ENCODE results near the gene FRMD4A. TPM values are rescaled to one million over a fixed set of nuclear protein-coding genes. Genes with fewer than 3 reads are reported as not detected.
A peak's percentile ranks its signal among the peaks of the same experiment; 100 is the strongest.

FRMD4A gene
- polyA plus RNA-seq, 1 of the 3 experiments (the other 2 are of a cell fraction), result 37.7 TPM

- Histone ChIP-seq H3F3A (replicated peaks; ENCODE audit: insufficient read depth) (peaks cover 6% of the 10 kb centered on the region), H3K9ac (no peak overlapping the region), H3K27me3 (ENCODE audit: insufficient read depth) (no peaks in the 10 kb centered on the region), H3K4me3 (ENCODE audit: low read depth in 2 of 2, low read length in 1 of 2) (no peak overlapping the region), H3K4me1 (ENCODE audit: control insufficient read depth in 1 of 2, insufficient read depth in 2 of 2, low read depth in 1 of 2, low read length in 1 of 2) (peaks cover 6 to 18% of the 10 kb centered on the region in 2 experiments; a peak in 3 of 4 replicates), H4K20me1 (ENCODE audit: insufficient read depth) (no peaks in the 10 kb centered on the region), H3K9me3 (peaks cover 7% of the 10 kb centered on the region), H2AFZ (ENCODE audit: low read depth) (no peak overlapping the region), H3K9me2 (no peaks in the 10 kb centered on the region), H3K4me2 (no peak overlapping the region), H3K79me2 (ENCODE audit: insufficient read depth) (no peaks in the 10 kb centered on the region), H3K36me3 (replicated peaks in 1 of 2; ENCODE audit: control insufficient read depth in 1 of 2, insufficient read depth in 2 of 2, low read length in 1 of 2) (no peaks in the 10 kb centered on the region), H3K27ac (ENCODE audit: low read depth in 2 of 2, low read length in 1 of 2) (no peak overlapping the region)
- CTCF ChIA-PET, result no interaction called here
- POLR2A ChIA-PET, result no interaction called here
- DNase-seq, result no peak
- TF ChIP-seq RXRA (IDR thresholded peaks at IDR 0.05; ENCODE audit: borderline replicate concordance, low read depth), result no peak
- no peak for TF ChIP-seq ELF1 (IDR thresholded peaks at IDR 0.05)
- 81% methylated on average over 4 of the region's 4 CpGs for WGBS (ENCODE audit: low lambda C conversion rate)
Observed at GRCh38 chr10:14022052-14022451, 308.7 kb downstream of the FRMD4A start.

DNA sequence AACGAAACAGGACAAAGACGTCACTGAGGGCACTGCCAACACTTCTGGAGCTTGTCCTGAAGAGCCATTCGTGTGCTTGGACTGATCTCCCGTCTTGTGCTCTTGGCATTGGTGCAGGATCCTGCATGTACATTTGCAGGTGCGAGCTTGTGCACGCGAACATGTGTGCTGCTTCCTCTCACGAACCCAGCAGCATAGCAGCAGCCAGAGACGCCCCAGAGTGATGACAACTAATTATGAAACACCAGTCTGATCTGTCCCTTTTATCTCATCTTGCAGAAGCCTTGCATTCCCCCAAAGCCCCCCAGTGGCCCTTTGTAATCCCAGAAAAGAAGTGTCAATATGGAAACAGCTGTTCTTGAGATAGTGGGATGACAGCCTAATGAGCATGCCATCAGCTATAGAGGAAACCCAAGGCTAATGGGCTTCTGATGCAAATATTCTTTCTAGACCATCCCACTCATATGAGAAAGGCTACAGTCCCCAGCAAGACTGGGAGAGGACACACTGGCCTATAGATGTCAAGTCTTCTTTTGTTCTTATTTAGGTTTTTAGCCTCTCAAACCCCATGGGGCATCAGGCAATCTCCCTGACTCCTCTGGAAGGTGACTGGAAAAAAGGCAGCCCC, 310.6 kb downstream of the FRMD4A start:
- 89% methylated on average over 9 of the region's 9 CpGs for WGBS (ENCODE audit: low lambda C conversion rate)
- Histone ChIP-seq H3K9me3 (peaks cover 7% of the 10 kb centered on the region), H3K9me2 (no peaks in the 10 kb centered on the region), H4K20me1 (ENCODE audit: insufficient read depth) (no peaks in the 10 kb centered on the region), H3K4me3 (ENCODE audit: low read depth in 2 of 2, low read length in 1 of 2) (no peak overlapping the region), H3K36me3 (replicated peaks in 1 of 2; ENCODE audit: control insufficient read depth in 1 of 2, insufficient read depth in 2 of 2, low read length in 1 of 2) (no peaks in the 10 kb centered on the region), H3K4me1 (ENCODE audit: control insufficient read depth in 1 of 2, insufficient read depth in 2 of 2, low read depth in 1 of 2, low read length in 1 of 2) (peaks cover 6 to 36% of the 10 kb centered on the region in 2 experiments; a peak in 3 of 4 replicates), H3K4me2 (no peak overlapping the region), H3K9ac (no peak overlapping the region), H2AFZ (ENCODE audit: low read depth) (no peak overlapping the region), H3F3A (replicated peaks; ENCODE audit: insufficient read depth) (peaks cover 11% of the 10 kb centered on the region), H3K27ac (ENCODE audit: low read depth in 2 of 2, low read length in 1 of 2) (no peak overlapping the region), H3K27me3 (ENCODE audit: insufficient read depth) (no peaks in the 10 kb centered on the region), H3K79me2 (ENCODE audit: insufficient read depth) (no peaks in the 10 kb centered on the region)
- CTCF ChIA-PET, result interaction anchor here (0.9 kb wide), 1 partner anchor 18 kb away, joined by 4 read pairs; no protein-coding TSS in a partner anchor
- TF ChIP-seq RXRA (IDR thresholded peaks at IDR 0.05; ENCODE audit: borderline replicate concordance, low read depth) (no peak), JUND (IDR thresholded peaks at IDR 0.05) (no peak), RFX5 (IDR thresholded peaks at IDR 0.05; ENCODE audit: low read length) (no peak), EP300 (IDR thresholded peaks at IDR 0.05; ENCODE audit: borderline replicate concordance in 1 of 2, low read depth in 1 of 2, low read length in 1 of 2) (no peak), ELF1 (IDR thresholded peaks at IDR 0.05) (no peak), MEF2A (IDR thresholded peaks at IDR 0.05; ENCODE audit: borderline replicate concordance, low read depth) (no peak), PBX3 (IDR thresholded peaks at IDR 0.05) (no peak), GATA2 (CRISPR knock-in tag; IDR thresholded peaks at IDR 0.05) (no peak)
- no peak for DNase-seq
- POLR2A ChIA-PET, result no interaction called here

DNA sequence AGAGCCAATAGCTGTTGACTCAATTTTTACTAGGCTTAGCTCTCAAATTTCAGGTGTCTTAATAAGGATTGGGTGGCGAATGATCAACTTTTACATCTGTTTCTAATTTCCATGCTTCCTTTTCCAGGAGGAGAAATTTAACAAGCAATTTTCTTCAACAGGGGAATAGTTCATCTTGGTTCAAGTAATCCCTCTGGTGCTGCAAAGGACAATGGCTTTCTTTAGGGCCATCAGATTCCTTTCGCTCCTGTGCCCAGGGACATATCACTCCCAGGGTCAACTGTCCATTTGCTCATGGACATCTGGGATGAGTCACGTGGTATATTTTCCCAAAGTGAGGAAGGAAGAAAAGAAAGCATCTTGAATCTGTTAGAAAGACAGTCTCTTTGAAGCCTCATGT, 313.3 kb downstream of the FRMD4A start:
- ChIA-PET POLR2A (interaction anchor here (1.1 kb wide), 1 partner anchor 69 kb away, joined by 3 read pairs; no protein-coding TSS in a partner anchor), CTCF (interaction anchor here (1.3 to 1.4 kb wide), 2 partner anchors 21 to 76 kb away, joined by 3 to 4 read pairs; no protein-coding TSS in a partner anchor)
- Histone ChIP-seq H3K9me2 (no peaks in the 10 kb centered on the region), H3K4me1 (ENCODE audit: control insufficient read depth in 1 of 2, insufficient read depth in 2 of 2, low read depth in 1 of 2, low read length in 1 of 2) (peaks cover 6 to 38% of the 10 kb centered on the region in 2 experiments; a peak in 3 of 4 replicates), H3K9ac (no peak overlapping the region), H3K36me3 (replicated peaks in 1 of 2; ENCODE audit: control insufficient read depth in 1 of 2, insufficient read depth in 2 of 2, low read length in 1 of 2) (no peaks in the 10 kb centered on the region), H3K4me2 (peak overlapping the region; percentile 34; the same call in 1 of the 2 replicates), H3K4me3 (ENCODE audit: low read depth in 2 of 2, low read length in 1 of 2) (no peak overlapping the region), H3F3A (replicated peaks; ENCODE audit: insufficient read depth) (peaks cover 11% of the 10 kb centered on the region), H2AFZ (ENCODE audit: low read depth) (peak overlapping the region; percentile 12; the same call in 1 of the 2 replicates), H3K27me3 (ENCODE audit: insufficient read depth) (no peaks in the 10 kb centered on the region), H4K20me1 (ENCODE audit: insufficient read depth) (no peaks in the 10 kb centered on the region), H3K79me2 (ENCODE audit: insufficient read depth) (no peaks in the 10 kb centered on the region), H3K9me3 (peaks cover 7% of the 10 kb centered on the region), H3K27ac (ENCODE audit: low read depth in 2 of 2, low read length in 1 of 2) (peak overlapping the region; percentile 47 to 91)
- DNase-seq, result no peak
- 36% methylated on average over 3 of the region's 3 CpGs for WGBS (ENCODE audit: low lambda C conversion rate)
- 0 out of 2 replicates have a peak, but pooled peaks have one; percentile 2 for TF ChIP-seq PBX3 (IDR thresholded peaks at IDR 0.05)
- no peak for TF ChIP-seq RXRA (IDR thresholded peaks at IDR 0.05; ENCODE audit: borderline replicate concordance, low read depth)
- TF ChIP-seq MAX (IDR thresholded peaks at IDR 0.05; ENCODE audit: low read depth), result no peak
- TF ChIP-seq RFX5 (IDR thresholded peaks at IDR 0.05; ENCODE audit: low read length), result no peak
- TF ChIP-seq GATA2 (CRISPR knock-in tag; IDR thresholded peaks at IDR 0.05), result no peak
- no peak for TF ChIP-seq NFIC (IDR thresholded peaks at IDR 0.05; ENCODE audit: borderline replicate concordance)
- TF ChIP-seq IRF3 (IDR thresholded peaks at IDR 0.05; ENCODE audit: low read depth, low read length), result no peak
- TF ChIP-seq JUND (IDR thresholded peaks at IDR 0.05), result no peak
- TF ChIP-seq FOSL2 (IDR thresholded peaks at IDR 0.05; ENCODE audit: borderline replicate concordance, low read depth), result no peak
- no peak for TF ChIP-seq GABPA (IDR thresholded peaks at IDR 0.05; ENCODE audit: low read depth)
- TF ChIP-seq TAF1 (IDR thresholded peaks at IDR 0.05; ENCODE audit: borderline replicate concordance, low read depth, low read length), result no peak
- TF ChIP-seq ELF1 (IDR thresholded peaks at IDR 0.05), result no peak
- TF ChIP-seq NRF1 (IDR thresholded peaks at IDR 0.05; ENCODE audit: low read depth, low read length), result no peak
- TF ChIP-seq, protein P1, sequence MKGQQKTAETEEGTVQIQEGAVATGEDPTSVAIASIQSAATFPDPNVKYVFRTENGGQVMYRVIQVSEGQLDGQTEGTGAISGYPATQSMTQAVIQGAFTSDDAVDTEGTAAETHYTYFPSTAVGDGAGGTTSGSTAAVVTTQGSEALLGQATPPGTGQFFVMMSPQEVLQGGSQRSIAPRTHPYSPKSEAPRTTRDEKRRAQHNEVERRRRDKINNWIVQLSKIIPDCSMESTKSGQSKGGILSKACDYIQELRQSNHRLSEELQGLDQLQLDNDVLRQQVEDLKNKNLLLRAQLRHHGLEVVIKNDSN (IDR thresholded peaks at IDR 0.05; ENCODE audit: borderline replicate concordance, low read depth), result peak; percentile 23; the same call in 1 of the 2 replicates
